ENCODE results near the gene PRSS56.

PRSS56 gene

DNA sequence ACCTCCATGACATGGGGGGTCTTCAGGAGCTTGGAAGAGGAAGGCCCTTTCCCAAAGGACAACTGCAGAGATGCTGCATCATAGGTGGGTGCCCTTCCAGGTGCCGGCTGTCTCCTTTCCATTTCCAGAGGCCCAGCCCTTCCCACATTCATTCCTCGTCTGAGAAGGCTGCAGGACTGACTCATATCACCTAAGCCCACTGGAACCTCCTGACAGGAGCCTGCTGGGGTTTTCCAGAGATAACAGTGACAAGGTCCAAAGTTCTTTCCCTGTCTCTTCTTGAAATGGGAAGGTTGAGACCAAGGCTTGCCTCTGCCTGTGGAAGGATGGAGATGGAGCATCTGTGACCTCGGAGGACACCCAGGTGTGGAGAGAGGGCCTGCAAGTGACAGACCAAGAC lies 3.6 kb upstream of the PRSS56 start:
- ChIA-PET CTCF (no interaction called here), POLR2A (no interaction called here)
- TF ChIP-seq, protein P1, sequence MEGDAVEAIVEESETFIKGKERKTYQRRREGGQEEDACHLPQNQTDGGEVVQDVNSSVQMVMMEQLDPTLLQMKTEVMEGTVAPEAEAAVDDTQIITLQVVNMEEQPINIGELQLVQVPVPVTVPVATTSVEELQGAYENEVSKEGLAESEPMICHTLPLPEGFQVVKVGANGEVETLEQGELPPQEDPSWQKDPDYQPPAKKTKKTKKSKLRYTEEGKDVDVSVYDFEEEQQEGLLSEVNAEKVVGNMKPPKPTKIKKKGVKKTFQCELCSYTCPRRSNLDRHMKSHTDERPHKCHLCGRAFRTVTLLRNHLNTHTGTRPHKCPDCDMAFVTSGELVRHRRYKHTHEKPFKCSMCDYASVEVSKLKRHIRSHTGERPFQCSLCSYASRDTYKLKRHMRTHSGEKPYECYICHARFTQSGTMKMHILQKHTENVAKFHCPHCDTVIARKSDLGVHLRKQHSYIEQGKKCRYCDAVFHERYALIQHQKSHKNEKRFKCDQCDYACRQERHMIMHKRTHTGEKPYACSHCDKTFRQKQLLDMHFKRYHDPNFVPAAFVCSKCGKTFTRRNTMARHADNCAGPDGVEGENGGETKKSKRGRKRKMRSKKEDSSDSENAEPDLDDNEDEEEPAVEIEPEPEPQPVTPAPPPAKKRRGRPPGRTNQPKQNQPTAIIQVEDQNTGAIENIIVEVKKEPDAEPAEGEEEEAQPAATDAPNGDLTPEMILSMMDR (IDR thresholded peaks at IDR 0.05; ENCODE audit: insufficient read depth, low read length, missing control alignments), result no peak
- DNase-seq (ENCODE audit: low read depth, low spot score), result no peak
- H3K4me3 ChIP-seq (ENCODE audit: low read depth, low read length), result no peak overlapping the region

DNA sequence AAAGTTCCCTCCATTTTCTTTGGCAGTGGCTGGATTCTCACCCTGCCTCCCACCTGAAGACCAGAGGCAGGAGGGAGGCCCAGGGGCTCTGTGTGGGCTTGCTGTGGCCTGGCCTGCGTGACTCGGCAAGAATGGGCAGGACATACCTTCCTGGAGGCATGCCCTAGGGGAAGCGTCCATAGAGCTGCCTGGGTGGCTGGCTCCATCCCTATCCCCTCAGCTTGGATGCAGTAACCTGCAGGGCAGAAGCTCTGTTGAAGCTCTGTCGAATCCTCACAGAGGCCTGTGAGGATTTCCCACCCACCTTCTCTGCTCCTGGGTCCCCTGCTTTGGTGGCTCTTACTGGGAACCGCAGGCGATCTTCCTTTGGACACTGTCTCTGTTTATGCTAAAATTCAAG lies 1.3 kb upstream of the PRSS56 start:
- no peak overlapping the region for H3K4me3 ChIP-seq (ENCODE audit: low read depth, low read length)
- DNase-seq (ENCODE audit: low read depth, low spot score), result no peak
- ChIA-PET CTCF (interaction anchor here (0.6 to 4.5 kb wide), 7 partner anchors 10 to 618 kb away, joined by 3 to 38 read pairs (median 3); no protein-coding TSS in a partner anchor), POLR2A (no interaction called here)
- TF ChIP-seq, protein P1 (IDR thresholded peaks at IDR 0.05; ENCODE audit: insufficient read depth, low read length, missing control alignments), result no peak

DNA sequence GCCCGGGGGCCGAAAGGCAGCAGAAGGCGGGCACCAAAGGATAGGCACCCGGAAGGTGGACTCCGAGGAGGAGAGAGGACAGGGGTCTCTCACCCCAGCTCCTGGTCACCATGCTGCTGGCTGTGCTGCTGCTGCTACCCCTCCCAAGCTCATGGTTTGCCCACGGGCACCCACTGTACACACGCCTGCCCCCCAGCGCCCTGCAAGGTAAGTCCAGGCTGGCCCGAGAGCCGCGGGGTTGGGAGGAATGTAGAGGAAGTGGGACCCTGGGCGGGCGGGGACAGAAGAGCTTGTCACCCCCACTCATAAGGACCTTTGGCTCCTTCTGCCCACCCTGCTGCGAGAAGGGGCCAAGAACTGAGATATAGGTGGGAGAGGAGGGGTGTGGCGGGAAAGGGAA lies 301 bp downstream of the PRSS56 start:
- TF ChIP-seq, protein P1 (IDR thresholded peaks at IDR 0.05; ENCODE audit: insufficient read depth, low read length, missing control alignments), result no peak
- H3K4me3 ChIP-seq (ENCODE audit: low read depth, low read length), result no peak overlapping the region
- ChIA-PET CTCF (interaction anchor here (1.0 to 5.5 kb wide), 13 partner anchors 9 to 667 kb away, joined by 3 to 41 read pairs (median 8); no protein-coding TSS in a partner anchor), POLR2A (no interaction called here)
- DNase-seq (ENCODE audit: low read depth, low spot score), result no peak

DNA sequence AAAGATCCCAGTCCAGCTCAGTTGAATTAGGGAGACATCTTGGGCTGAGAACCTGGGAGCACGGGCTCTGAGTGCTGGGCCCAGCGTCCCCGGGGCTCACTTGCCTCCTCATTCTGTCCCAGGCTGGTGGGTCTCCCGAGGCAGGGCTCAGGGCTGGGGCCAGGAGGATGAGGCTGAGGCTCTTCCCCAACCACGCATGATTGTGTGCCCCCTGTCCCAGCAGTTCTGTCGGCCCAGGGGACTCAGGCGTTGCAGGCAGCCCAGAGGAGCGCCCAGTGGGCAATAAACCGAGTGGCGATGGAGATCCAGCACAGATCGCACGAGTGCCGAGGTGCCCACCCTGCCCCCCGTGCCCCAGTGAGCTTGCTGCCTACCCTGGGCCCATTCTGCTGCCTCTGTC lies 910 bp downstream of the PRSS56 start:
- no peak for DNase-seq (ENCODE audit: low read depth, low spot score)
- ChIA-PET POLR2A (no interaction called here), CTCF (interaction anchor here (0.9 to 5.5 kb wide), 18 partner anchors 10 to 668 kb away, joined by 3 to 41 read pairs (median 4); partner anchors contain the start of genes EIF4E2 and TIGD1)

DNA sequence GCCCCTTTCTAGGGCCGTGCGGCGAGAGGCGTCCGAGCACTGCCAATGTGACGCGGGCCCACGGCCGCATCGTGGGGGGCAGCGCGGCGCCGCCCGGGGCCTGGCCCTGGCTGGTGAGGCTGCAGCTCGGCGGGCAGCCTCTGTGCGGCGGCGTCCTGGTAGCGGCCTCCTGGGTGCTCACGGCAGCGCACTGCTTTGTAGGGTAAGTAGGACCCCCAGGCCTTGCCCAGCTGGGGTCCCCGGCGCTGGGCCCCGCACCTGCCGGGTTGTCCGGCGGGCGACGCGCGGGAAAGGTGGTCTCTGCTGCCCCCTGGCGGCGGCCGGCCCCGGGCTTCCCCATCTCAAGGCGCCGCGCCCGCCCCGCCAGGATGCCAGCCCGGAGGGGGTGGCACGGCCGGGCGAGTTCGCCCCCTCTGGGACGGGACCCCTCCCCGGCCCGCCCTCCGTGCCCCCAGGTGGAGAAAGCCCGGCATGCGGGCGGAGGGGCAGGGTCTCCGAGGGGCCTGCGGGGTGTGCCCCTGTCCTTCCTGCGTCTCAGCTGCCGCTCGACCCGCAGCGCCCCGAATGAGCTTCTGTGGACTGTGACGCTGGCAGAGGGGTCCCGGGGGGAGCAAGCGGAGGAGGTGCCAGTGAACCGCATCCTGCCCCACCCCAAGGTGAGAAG lies 1.9 kb downstream of the PRSS56 start:
- no peak for DNase-seq (ENCODE audit: low read depth, low spot score)
- TF ChIP-seq, protein P1 (IDR thresholded peaks at IDR 0.05; ENCODE audit: insufficient read depth, low read length, missing control alignments), result peak; percentile 74
- POLR2A ChIA-PET, result no interaction called here
- no peak overlapping the region for H3K4me3 ChIP-seq (ENCODE audit: low read depth, low read length)
- CTCF ChIA-PET, result interaction anchor here (0.9 to 5.5 kb wide), 20 partner anchors 10 to 894 kb away, joined by 3 to 41 read pairs (median 4); partner anchors contain the start of genes EIF4E2 and TIGD1

More for the DNA sequence above, 910 bp downstream of the PRSS56 start:
- TF ChIP-seq, protein P1 (IDR thresholded peaks at IDR 0.05; ENCODE audit: insufficient read depth, low read length, missing control alignments), result no peak
- H3K4me3 ChIP-seq (ENCODE audit: low read depth, low read length), result no peak overlapping the region

DNA sequence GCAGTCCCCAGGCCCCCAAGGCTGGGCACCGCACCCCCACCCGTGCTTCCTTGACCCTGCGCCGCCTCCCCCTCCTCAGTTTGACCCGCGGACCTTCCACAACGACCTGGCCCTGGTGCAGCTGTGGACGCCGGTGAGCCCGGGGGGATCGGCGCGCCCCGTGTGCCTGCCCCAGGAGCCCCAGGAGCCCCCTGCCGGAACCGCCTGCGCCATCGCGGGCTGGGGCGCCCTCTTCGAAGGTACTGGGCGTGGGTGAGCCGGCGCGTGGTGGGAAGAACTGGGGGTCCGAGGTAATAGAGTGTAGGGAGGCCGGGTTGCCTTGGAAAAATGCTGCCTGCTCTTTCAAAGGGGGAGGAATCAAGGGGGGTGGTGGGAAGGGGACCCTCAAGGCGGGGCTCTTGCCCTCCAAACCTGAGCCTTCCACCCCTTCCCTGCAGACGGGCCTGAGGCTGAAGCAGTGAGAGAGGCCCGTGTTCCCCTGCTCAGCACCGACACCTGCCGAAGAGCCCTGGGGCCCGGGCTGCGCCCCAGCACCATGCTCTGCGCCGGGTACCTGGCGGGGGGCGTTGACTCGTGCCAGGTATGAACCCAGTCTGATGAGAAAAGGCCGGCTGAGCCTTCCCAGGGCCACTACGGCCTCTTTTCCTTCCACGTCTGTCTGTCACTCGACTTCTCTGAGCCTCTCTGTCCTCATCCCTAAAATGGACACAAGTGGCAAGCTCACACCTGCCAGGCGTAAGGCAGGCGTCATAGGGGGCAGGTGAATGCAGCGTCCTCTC lies 2.6 kb downstream of the PRSS56 start:
- TF ChIP-seq, protein P1 (IDR thresholded peaks at IDR 0.05; ENCODE audit: insufficient read depth, low read length, missing control alignments), result no peak
- H3K4me3 ChIP-seq (ENCODE audit: low read depth, low read length), result no peak overlapping the region
- POLR2A ChIA-PET, result no interaction called here

More for the DNA sequence above, 2.6 kb downstream of the PRSS56 start:
- CTCF ChIA-PET, result interaction anchor here (0.9 to 5.5 kb wide), 18 partner anchors 10 to 895 kb away, joined by 3 to 41 read pairs (median 6); partner anchors contain the start of gene CHRNG
- no peak for DNase-seq (ENCODE audit: low read depth, low spot score)
